Measurements from ENCODE around the gene SLC39A11. TPM values are rescaled to one million over a fixed set of nuclear protein-coding genes. Genes with fewer than 3 reads are reported as not detected.

SLC39A11 gene
- total and polyA plus RNA-seq, 2 of the 13 experiments (the other 11 are each of a cell fraction or from before 2014, with no cell fraction given): 17.2 to 31.5 TPM

- TF ChIP-seq LRRFIP1 (CRISPR knock-in tag; conservative IDR thresholded peaks at IDR 0.05) (no peak), RBM39 (IDR thresholded peaks at IDR 0.05; ENCODE audit: low read depth, low read length, poor library complexity, severe bottlenecking) (no peak), ZNF337 (CRISPR knock-in tag; IDR thresholded peaks at IDR 0.05; ENCODE audit: borderline replicate concordance, low read depth) (no peak)
Observed at GRCh38 chr17:73028299-73028755, 64.2 kb downstream of the SLC39A11 start (continued).

GRCh38 chr17:73027130-73027741 lies 65.3 kb downstream of the SLC39A11 start:
- no peak overlapping the region for H3K4me3 ChIP-seq (replicated peaks in 1 of 3; ENCODE audit: insufficient read depth in 1 of 3, low read depth in 2 of 3, low read length in 3 of 3)
- ATAC-seq (no peak), FAIRE-seq (no peak), DNase-seq (ENCODE audit: low spot score) (no peak)
- H2AFZ ChIP-seq (ENCODE audit: low read length): no peak overlapping the region
- no TSS peak for BruUV-seq (replicated peaks)
- in situ Hi-C loops (cut with HindIII; ENCODE audit: extremely low pct_ligation_motif_present, low pct_unique_long_range_greater_than_20kb) (no loop called here), intact Hi-C loops (cut with micrococcal nuclease; ENCODE audit: unreplicated experiment) (no loop called here)
- peaks cover 28% of the 10 kb centered on the region for H3K4me1 ChIP-seq (ENCODE audit: insufficient read depth, low read length)
- H3K4me2 ChIP-seq (ENCODE audit: low read depth, low read length): no peak overlapping the region
- no peak overlapping the region for H3K27ac ChIP-seq (ENCODE audit: extremely low read length, insufficient read depth, low read length)
- H3K9me3 ChIP-seq (ENCODE audit: low read length): no peaks in the 10 kb centered on the region
- H3K36me3 ChIP-seq (replicated peaks in 1 of 2; ENCODE audit: control insufficient read depth in 1 of 2, insufficient read depth in 2 of 2, low read length in 2 of 2): 0 out of 5 replicates have a peak, but pooled peaks cover 0 to 6% of the 10 kb centered on the region in 2 experiments
- H3K27me3 ChIP-seq (ENCODE audit: control insufficient read depth in 1 of 2, insufficient read depth in 2 of 2, low read length in 2 of 2): no peaks in the 10 kb centered on the region
- CTCF ChIA-PET (ENCODE audit: low intra/inter-chr PET ratio, low total read pairs): no interaction called here
- no peaks in the 10 kb centered on the region for H4K20me1 ChIP-seq (ENCODE audit: insufficient read depth, low read length)
- H3K79me2 ChIP-seq (ENCODE audit: insufficient read depth, low read length): no peaks in the 10 kb centered on the region
- no peak overlapping the region for H3K9ac ChIP-seq (ENCODE audit: insufficient read depth, low read depth, low read length)
- 94% methylated on average over 7 of the region's 7 CpGs for WGBS (ENCODE audit: low lambda C conversion rate)
- TF ChIP-seq TFDP1 (CRISPR knock-in tag; IDR thresholded peaks at IDR 0.05; ENCODE audit: borderline replicate concordance): no peak
- TF ChIP-seq GATA4 (IDR thresholded peaks at IDR 0.05; ENCODE audit: borderline replicate concordance, low read depth): no peak
- TF ChIP-seq TRIM22 (IDR thresholded peaks at IDR 0.05): no peak
- no peak for TF ChIP-seq YY1 (IDR thresholded peaks at IDR 0.05; ENCODE audit: insufficient read depth, insufficient replicate concordance, low read depth, low read length)
- no peak for TF ChIP-seq ZNF225 (CRISPR knock-in tag; IDR thresholded peaks at IDR 0.05)
- POLR2A ChIA-PET: no interaction called here

All from HepG2 (cell line).